C4-2B (cell line): ENCODE results near the gene BLOC1S1.

Experiments used
- H3K27ac ChIP-seq: fragments of 450-650 bp; 2 replicates; pipeline ENCODE4 v1.5.1; 2017
- ZFX ChIP-seq: fragments of 450-650 bp; IDR thresholded peaks from 2 replicates; pipeline ENCODE4 v1.6.1; 2017
- TF ChIP-seq, protein P1 (sequence below): fragments of 450-650 bp; conservative IDR thresholded peaks from 2 replicates; pipeline ENCODE4 v1.5.1; 2017; ENCODE audit warnings: mild to moderate bottlenecking

The BLOC1S1 gene

DNA sequence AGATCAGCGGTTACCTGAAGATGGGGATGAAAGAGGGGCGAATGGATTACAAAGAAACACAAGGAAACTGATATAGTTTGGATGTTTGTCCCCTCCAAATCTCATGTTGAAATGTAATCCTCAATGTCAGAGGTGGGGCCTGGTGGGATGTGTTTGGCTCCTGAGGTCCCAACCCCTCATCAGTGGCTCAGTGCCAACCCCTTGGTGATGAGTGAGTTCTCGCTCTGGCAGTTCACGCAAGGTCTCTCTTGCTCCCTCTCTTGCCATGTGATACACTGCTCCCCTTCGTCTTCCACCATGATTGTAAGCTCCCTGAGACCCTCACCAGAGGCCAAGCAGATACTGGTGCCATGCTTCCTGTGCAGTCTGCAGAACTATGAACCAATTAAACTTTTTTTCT is 36.2 kb upstream of the BLOC1S1 start:
- no peak overlapping the region for H3K27ac ChIP-seq
- TF ChIP-seq, protein P1, sequence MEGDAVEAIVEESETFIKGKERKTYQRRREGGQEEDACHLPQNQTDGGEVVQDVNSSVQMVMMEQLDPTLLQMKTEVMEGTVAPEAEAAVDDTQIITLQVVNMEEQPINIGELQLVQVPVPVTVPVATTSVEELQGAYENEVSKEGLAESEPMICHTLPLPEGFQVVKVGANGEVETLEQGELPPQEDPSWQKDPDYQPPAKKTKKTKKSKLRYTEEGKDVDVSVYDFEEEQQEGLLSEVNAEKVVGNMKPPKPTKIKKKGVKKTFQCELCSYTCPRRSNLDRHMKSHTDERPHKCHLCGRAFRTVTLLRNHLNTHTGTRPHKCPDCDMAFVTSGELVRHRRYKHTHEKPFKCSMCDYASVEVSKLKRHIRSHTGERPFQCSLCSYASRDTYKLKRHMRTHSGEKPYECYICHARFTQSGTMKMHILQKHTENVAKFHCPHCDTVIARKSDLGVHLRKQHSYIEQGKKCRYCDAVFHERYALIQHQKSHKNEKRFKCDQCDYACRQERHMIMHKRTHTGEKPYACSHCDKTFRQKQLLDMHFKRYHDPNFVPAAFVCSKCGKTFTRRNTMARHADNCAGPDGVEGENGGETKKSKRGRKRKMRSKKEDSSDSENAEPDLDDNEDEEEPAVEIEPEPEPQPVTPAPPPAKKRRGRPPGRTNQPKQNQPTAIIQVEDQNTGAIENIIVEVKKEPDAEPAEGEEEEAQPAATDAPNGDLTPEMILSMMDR: no peak
- TF ChIP-seq ZFX: no peak

DNA sequence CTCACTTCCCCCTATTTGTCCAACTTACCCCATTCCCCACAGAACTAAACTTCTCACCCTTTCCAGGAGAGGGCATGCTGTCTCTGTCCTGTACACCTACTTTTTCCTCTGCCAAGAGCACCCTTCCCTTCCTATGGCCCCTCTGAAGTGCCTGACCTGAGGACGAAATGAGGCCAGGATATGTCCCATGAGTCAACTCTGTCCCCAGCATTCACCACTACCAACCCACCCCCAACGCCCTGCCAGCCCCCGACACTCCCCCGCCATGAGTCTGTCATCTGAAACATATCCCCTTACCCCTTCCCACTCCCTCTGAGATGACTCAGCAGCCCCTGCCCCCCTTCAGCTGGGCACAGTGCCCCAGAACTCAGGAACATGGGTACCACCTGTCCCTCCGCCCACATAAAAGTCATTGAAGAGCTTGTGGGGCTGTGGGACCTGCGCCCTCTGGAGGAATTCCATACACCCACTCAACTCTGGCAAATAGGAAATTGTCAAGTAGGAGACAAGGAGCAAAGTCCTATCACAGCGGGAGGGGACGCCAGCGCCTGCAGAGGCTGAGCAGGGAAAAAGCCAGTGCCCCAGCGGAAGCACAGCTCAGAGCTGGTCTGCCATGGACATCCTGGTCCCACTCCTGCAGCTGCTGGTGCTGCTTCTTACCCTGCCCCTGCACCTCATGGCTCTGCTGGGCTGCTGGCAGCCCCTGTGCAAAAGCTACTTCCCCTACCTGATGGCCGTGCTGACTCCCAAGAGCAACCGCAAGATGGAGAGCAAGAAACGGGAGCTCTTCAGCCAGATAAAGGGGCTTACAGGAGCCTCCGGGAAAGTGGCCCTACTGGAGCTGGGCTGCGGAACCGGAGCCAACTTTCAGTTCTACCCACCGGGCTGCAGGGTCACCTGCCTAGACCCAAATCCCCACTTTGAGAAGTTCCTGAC is 34.4 kb upstream of the BLOC1S1 start:
- no peak overlapping the region for H3K27ac ChIP-seq
- TF ChIP-seq ZFX: no peak
- TF ChIP-seq, protein P1: no peak; the same call in 1 of the 2 replicates

DNA sequence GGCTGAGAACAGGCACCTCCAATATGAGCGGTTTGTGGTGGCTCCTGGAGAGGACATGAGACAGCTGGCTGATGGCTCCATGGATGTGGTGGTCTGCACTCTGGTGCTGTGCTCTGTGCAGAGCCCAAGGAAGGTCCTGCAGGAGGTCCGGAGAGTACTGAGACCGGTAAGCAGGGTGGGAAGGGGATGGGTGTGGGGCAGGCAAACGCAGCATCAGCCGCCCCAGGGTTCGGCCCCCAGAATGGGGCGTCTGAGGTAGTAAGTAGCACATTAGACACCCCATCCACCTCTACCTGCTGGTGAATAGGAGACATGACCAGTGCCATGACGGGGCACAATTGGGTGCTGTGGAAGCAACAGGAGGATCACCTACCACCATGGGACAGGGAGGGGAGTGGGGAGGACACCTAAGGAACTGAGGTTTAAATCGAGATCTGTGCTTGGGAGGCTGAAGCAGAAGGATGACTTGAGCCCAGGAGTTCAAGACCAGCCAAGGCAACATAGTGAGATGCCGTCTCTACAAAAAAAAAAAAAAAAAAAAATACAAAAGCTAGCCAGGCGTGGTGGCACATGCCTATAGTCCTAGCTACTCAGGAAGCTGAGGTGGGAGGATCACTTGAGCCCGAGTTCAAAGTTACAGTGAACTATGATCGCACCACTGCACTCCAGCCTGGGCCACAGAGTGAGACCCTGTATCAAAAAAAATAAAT is 33.6 kb upstream of the BLOC1S1 start:
- H3K27ac ChIP-seq: no peak overlapping the region
- TF ChIP-seq, protein P1: no peak
- TF ChIP-seq ZFX: no peak

DNA sequence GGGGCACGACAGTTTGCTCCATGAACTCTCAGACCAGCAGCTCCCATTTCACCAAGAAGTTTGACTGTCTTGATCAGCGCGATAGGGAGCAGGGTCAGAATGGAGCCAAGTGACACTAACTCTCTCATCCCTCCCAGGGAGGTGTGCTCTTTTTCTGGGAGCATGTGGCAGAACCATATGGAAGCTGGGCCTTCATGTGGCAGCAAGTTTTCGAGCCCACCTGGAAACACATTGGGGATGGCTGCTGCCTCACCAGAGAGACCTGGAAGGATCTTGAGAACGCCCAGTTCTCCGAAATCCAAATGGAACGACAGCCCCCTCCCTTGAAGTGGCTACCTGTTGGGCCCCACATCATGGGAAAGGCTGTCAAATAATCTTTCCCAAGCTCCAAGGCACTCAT is 32.2 kb upstream of the BLOC1S1 start:
- TF ChIP-seq, protein P1: no peak
- TF ChIP-seq ZFX: no peak
- H3K27ac ChIP-seq: no peak overlapping the region

DNA sequence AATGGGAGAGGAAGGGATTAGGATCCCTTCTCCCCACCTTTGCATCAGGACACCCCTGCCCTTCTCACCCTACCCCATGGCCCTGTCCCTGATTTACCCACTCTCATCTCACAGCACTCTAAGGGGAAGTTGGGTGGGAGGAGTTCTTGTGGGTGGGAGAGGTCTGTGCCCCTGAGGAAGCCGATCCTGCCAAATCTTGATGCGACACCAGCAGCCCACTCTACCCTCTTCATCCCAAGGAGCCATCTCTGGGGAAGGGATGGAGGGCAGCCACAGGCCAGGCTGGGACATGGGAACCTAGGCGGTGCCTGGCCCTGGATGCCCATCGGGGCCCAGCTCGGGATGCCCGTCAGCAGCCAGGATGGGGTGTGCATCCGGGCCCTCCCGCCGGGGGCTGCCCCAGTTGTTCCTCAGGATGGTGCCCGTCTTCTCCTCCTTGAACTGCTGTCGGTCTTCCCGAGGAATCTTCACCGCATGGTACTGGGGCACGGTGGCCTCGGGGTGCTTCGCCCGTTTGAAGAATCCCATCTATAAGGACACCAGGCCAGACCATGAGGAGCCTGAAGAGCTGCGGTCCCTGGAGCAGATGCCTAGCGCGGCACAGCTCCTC is 31.0 kb upstream of the BLOC1S1 start:
- TF ChIP-seq ZFX: no peak
- TF ChIP-seq, protein P1: no peak
- no peak overlapping the region for H3K27ac ChIP-seq

DNA sequence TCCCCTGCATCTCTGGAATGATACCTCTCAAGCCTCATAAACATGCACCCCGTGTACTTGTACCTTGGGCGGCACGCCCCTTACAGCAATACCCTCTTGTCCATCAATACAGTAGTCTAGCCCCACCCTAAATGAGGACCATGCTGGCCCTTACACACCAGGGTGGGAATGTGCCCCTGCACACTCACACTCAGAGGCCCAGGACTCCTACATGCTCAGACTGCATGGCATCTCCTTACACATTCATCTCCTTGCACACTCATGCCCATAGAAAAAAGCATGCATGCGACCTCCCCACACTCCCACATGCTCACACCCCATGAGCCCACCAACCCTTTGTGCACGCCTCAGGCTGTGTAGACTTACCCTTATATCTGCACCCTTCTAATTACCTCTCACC is 30.2 kb upstream of the BLOC1S1 start:
- no peak overlapping the region for H3K27ac ChIP-seq
- TF ChIP-seq ZFX: no peak
- TF ChIP-seq, protein P1: no peak
